ENCODE results near the gene SYP.

DNA sequence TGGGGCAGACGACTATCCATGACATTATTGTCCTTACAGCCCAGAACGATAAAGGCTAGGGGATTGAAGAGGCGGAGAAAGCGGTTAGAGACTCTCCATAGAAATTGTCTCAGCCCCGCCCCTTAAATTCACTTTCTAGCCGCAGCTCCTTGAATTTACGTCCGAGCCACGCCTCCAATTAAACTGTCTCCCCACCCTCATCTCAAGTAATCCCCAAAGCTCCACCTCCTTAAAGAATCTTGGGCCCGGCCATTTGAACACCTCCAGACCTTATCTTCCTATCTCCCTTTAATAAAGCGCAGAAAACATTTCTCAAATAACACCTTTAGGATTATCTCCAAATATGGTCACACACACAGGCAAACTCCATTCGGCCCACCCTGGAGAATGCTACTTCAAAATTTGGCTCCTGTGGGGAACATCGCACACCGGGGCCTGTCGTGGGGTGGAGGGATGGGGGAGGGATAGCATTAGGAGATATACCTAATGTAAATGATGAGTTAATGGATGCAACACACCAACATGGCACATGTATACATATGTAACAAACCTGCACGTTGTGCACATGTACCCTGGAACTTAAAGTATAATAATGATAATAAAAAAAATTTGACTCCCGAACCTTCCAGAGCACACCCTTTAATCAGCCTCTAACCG is 44.6 kb downstream of the SYP start:
- TF ChIP-seq, protein P1, sequence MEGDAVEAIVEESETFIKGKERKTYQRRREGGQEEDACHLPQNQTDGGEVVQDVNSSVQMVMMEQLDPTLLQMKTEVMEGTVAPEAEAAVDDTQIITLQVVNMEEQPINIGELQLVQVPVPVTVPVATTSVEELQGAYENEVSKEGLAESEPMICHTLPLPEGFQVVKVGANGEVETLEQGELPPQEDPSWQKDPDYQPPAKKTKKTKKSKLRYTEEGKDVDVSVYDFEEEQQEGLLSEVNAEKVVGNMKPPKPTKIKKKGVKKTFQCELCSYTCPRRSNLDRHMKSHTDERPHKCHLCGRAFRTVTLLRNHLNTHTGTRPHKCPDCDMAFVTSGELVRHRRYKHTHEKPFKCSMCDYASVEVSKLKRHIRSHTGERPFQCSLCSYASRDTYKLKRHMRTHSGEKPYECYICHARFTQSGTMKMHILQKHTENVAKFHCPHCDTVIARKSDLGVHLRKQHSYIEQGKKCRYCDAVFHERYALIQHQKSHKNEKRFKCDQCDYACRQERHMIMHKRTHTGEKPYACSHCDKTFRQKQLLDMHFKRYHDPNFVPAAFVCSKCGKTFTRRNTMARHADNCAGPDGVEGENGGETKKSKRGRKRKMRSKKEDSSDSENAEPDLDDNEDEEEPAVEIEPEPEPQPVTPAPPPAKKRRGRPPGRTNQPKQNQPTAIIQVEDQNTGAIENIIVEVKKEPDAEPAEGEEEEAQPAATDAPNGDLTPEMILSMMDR (IDR thresholded peaks at IDR 0.05; ENCODE audit: low read depth, low read length, missing input control), result no peak
- TF ChIP-seq, protein P2, sequence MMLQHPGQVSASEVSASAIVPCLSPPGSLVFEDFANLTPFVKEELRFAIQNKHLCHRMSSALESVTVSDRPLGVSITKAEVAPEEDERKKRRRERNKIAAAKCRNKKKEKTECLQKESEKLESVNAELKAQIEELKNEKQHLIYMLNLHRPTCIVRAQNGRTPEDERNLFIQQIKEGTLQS (IDR thresholded peaks at IDR 0.05), result no peak
- TF ChIP-seq, protein P3, sequence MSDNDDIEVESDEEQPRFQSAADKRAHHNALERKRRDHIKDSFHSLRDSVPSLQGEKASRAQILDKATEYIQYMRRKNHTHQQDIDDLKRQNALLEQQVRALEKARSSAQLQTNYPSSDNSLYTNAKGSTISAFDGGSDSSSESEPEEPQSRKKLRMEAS (IDR thresholded peaks at IDR 0.05), result no peak
- TF ChIP-seq, protein P4, sequence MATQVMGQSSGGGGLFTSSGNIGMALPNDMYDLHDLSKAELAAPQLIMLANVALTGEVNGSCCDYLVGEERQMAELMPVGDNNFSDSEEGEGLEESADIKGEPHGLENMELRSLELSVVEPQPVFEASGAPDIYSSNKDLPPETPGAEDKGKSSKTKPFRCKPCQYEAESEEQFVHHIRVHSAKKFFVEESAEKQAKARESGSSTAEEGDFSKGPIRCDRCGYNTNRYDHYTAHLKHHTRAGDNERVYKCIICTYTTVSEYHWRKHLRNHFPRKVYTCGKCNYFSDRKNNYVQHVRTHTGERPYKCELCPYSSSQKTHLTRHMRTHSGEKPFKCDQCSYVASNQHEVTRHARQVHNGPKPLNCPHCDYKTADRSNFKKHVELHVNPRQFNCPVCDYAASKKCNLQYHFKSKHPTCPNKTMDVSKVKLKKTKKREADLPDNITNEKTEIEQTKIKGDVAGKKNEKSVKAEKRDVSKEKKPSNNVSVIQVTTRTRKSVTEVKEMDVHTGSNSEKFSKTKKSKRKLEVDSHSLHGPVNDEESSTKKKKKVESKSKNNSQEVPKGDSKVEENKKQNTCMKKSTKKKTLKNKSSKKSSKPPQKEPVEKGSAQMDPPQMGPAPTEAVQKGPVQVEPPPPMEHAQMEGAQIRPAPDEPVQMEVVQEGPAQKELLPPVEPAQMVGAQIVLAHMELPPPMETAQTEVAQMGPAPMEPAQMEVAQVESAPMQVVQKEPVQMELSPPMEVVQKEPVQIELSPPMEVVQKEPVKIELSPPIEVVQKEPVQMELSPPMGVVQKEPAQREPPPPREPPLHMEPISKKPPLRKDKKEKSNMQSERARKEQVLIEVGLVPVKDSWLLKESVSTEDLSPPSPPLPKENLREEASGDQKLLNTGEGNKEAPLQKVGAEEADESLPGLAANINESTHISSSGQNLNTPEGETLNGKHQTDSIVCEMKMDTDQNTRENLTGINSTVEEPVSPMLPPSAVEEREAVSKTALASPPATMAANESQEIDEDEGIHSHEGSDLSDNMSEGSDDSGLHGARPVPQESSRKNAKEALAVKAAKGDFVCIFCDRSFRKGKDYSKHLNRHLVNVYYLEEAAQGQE (IDR thresholded peaks at IDR 0.05), result no peak
- TF ChIP-seq YY1 (IDR thresholded peaks at IDR 0.05), result no peak
- TF ChIP-seq RAD21 (IDR thresholded peaks at IDR 0.05), result no peak
- TF ChIP-seq NR2F2 (IDR thresholded peaks at IDR 0.05), result no peak
- TF ChIP-seq, protein P5, sequence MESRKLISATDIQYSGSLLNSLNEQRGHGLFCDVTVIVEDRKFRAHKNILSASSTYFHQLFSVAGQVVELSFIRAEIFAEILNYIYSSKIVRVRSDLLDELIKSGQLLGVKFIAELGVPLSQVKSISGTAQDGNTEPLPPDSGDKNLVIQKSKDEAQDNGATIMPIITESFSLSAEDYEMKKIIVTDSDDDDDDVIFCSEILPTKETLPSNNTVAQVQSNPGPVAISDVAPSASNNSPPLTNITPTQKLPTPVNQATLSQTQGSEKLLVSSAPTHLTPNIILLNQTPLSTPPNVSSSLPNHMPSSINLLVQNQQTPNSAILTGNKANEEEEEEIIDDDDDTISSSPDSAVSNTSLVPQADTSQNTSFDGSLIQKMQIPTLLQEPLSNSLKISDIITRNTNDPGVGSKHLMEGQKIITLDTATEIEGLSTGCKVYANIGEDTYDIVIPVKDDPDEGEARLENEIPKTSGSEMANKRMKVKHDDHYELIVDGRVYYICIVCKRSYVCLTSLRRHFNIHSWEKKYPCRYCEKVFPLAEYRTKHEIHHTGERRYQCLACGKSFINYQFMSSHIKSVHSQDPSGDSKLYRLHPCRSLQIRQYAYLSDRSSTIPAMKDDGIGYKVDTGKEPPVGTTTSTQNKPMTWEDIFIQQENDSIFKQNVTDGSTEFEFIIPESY (IDR thresholded peaks at IDR 0.05), result no peak
- TF ChIP-seq EGR1 (IDR thresholded peaks at IDR 0.05; ENCODE audit: low read depth in 2 of 2), result no peak
